GM19238 (cell line): Measurements from ENCODE around the gene NT5E.

ENCODE experiments used
- DNase-seq: peaks from one replicate; pipeline ENCODE4 v3.0.0; 2011; ENCODE audit warnings: low spot score; ENCODE audit not compliant: insufficient read length

NT5E gene

DNA sequence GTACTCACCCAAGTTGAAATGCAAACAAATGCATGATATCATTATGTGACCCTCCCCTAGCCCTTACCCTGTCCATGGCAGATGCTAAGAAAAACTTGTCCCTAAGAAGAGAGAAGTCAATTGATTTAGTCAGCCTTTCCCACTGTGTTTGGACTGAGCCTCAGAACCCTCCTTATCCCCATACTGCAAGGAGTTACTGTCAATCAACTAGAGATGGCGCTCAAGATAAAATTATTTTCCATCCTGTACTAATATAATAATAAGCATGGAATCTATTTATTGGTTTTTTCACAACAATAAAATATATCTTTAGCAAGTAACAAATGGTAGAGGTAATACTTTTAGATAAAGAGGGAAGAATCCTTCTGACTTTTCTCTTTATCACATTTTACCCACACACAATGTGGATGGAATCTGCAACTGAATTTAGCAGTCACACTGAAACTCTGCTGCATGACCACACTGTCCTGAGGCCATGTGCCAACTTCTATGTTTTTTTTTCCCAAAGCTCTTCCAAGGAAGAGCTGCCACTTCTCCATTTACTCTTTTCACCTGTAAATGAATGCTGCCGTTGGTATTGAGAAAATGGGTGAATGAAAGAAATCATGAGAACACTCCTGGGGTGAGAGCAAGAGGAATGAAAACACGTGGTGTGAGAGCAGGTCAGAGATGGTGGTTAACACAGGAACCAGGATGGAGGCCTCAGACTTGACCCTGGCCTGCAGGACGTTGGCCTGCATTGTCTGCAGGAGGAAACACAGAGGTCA is 10.5 kb downstream of the NT5E start:
- no peak for DNase-seq

DNA sequence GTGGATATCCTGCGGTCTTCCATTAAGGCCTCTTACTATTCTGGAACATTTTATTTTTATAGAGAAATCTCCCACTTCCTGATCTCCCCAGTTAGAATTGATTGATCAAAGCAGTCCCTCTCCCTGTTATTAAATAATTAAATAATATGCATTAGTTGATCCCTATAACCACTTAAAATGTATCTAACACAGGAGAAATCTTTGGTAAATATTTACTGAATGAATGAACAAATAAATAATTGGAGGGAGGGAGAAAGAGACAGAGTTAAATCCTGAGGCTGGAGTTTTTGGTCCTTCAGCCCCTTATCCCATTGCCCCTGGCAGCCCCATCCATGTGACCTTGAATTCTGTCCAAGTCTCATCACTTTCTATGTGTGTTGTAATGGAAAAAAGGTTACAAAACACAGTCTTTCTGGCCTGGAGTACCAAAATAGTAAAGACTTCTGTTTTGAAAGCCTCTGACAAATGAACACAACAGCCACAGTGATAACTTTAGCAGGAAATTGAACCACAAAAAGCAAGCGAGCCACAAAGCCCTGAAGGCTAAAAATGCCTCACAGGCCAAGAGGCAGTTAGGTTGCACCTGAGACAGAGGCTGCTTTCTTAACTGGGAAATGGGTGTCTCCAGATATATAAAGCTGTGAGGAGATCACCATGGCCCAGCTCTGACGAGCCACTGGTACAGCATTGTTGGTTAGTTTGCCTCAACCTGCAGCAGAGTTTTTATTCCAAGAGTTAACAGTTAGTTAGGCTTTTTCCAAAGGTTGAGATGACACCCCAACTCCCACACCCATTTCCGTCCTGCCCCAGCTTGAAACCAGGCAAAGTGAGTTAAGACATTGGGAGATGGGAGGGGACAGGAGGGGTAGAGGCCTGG is 11.3 kb downstream of the NT5E start:
- peak; percentile 15 for DNase-seq

DNA sequence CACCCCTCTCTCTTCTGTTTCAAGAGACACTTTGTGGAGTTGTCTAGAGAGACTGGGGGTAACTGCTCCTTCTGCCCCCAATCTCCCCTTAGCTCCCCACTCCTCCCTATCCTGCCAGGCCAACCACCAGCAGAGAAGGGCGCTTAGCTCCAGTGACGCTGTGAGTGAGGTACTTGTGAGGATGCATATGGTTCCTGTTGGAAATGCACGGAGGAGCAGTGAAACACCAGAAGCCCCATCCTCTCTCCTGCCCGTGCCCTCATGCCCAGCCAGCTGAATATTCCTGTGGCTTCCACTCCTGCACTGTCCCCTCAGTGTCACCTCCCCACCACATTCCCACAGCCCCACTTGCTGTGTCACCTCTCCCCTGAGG is 11.9 kb downstream of the NT5E start:
- no peak for DNase-seq

DNA sequence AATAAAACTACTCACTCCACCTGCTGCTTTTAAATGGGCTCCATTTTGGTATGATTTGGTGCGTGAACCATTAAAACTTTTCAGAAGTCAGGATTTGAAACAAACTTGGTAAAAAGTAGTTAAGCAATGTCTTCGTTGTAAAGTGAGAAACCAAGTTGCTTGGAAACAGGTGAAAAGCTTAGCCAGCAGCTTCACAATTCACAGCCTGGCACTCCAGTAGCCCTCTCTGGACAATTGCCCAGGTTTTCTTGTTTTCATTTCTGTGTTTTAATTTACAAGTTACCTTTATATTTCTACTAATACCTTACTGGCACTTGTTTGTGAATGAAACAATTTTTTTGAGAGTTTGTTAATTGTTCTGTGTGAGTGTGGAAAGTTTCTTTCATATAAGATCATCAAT is 12.8 kb downstream of the NT5E start:
- no peak for DNase-seq

DNA sequence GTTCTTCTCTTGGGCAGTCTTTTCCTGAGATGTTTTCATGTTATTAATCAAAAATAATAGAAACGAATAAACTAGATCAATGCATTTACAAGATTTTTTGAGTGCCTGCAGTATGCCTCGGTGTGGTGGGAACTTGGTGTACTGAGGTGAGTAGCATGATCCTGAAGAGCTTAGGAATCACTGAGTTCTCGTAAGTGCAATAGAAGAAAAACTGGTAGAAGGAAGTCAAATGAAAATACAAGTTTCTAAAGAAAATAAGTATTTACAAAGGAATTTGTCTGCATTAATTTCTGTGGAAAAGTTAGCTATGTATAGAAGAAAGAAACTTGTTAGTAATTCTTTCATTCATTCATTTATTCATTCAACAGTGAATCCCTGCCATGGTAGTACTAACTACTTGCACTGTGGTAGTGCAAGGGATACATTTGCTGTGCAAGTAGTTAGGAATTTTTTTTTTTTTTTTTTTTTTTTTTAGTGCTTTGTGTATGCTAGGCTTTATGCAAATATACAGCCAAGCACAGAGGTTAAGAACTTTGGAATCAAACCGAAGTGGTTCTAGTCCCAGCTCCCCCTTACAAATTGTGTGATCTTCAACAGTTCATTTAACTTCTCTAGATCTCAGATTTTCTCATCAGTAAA is 13.9 kb downstream of the NT5E start:
- DNase-seq, result no peak

DNA sequence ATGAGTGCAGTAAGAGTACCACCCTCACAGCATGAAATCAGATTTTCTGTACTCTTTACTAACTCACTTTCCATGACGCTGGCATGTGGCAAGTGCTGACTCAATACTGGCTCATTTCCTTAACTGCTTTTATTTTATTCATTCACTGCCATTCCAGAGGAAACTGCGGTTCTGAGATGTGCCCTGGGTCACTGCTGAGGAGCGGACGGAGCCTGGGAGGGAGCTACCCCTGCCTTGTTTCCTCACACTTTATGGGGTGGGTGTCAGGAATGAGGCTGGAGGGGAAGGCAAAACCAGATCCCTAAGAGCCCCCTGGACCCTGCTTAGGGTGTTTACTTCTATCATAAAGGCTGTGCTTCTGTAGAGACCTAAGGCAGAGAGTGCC is 14.4 kb downstream of the NT5E start:
- no peak for DNase-seq

DNA sequence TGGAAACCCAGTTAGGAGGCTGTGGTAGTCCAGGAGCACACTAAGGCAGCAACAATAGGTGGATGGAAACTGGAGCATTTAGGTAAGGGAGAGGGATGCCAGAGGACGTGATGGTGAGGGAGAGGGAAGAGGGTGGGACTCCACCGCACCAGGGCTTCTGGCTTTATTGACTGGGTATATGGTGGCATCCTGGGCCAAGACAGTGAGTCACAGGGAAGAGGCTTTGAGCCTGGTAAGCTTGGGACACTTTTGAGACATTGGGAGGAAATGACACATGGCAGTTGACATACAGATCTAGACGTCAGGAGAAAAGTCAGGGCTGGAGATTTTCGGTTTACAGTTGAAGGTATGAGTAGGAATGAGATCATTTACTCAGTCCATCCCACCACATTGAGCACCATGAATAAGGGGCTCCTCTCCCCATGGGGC is 14.9 kb downstream of the NT5E start:
- no peak for DNase-seq

DNA sequence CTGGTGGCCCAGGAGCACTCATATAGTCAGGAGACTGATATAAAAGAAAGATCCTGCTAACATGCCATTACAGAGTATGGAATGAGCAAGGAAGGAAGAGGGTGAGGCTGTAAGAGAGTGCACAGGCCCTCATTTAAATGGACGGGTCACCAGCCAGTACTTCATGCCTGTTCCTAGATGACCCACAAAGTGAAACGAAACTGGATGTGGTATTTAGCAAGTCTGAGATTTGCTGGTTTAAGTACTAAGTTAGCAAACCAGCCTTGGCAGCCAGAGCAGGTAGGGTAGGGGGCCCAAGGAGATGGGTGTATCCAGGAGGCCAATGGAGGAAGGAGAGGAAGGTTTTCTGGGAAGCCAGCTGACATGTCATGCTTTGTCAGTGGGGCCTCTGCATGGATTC is 15.9 kb downstream of the NT5E start:
- DNase-seq, result no peak

DNA sequence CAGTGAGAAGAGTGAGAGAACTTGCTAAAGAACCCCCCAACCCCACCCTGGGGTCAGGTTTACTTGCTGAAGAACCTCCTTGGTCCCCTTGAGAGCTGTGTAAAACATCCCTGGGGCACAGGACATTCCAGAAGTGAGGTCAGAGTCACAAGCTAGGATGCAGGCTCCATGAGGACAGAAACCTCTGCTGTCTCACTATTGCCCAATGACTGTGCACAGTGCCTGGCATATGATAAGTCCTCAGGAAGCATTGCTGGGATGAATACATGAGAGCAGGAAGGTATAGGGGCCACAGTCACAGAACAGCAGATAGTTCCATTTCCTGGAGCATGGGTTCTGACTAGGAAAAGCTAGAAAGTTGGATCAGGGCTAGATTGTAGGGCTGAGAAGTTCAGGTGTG is 18.4 kb downstream of the NT5E start:
- DNase-seq, result no peak

DNA sequence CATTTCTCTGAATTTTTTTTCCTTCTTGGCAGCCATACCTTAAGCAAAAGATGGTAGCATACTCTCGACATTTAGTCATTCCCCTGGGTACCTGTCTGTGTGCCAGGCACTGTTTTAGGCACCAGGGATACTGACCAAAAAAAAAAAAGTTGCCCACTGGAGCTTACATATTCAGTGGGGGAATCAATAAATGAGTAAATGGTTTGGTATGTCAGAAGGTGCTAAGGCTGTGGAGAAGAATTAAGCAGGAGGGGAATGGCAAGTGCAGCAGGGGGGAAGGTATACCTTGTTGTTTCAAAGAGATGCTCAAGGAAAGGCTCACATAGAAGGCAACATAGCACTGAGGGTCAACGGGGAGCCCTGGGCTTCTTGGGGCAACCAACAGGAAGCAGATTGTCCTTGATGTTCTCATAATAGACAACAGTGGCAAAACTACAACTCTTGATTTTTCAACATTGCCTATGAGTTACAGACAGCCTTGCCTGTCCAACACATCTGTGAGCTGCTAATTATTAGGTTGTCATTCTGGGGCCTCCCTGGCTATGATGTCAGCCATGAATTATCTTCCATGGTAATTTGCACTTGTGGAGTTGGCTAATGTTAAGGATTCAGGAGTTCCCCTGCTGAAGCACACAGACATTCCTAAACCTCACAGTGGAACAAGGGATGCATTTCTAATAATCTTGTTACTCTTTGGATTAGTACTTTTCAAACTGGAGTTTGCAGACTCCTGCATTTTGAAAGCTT is 19.6 kb downstream of the NT5E start:
- DNase-seq, result no peak

DNA sequence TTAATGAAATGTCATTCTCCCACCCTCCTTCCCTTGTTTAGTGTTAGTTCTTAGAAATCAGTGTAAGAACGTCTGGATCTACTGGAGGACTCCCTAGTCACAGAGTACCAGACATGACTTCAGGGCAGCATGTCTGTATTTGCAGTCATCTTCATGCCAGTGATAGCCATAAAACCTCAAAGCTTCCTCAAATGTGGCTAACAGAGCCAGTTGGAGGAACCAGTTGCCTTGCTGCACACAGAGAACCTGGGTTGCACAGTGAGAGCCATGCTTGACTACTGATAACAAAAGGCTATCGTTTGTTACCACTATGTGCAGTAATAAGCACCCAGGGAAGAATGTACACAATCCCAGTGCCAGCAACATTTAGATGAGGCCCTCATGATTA is 20.1 kb downstream of the NT5E start:
- DNase-seq, result no peak

DNA sequence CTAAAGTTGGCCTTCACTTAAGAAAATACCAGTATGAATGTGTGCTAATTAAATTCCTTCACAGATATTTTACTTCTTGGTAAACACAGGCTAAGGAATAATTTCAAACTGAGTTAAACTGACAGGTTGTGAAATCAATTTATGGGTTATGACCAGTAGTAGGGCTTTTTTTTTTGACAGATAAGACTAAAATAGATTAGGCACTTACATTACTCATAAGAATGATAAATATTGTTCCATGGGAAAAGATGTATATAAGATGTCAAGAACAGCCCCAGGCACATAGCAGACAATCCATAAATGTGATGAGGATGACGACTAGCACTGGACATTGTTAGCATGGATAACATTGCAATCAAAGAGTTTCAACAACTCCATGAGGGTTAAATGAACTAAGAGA is 22.9 kb downstream of the NT5E start:
- DNase-seq, result no peak

DNA sequence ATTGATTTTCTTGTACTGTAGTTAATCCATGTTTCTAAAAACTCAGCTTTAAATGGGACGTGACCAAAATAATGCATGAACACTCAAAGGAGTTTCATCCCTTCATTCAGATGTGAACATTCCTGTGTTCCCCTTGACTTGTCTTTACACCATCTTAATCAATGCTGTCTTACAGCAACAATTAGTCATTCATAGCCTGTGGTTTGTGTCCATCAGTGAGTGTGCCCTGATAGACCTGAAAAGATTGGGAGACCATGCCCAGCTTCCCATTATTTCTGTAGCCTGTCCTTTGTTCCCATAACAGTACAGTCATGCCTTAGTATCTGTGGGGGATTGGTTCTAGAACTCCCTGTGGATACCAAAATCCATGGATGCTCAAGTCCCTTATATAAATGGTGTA is 23.9 kb downstream of the NT5E start:
- DNase-seq, result no peak

DNA sequence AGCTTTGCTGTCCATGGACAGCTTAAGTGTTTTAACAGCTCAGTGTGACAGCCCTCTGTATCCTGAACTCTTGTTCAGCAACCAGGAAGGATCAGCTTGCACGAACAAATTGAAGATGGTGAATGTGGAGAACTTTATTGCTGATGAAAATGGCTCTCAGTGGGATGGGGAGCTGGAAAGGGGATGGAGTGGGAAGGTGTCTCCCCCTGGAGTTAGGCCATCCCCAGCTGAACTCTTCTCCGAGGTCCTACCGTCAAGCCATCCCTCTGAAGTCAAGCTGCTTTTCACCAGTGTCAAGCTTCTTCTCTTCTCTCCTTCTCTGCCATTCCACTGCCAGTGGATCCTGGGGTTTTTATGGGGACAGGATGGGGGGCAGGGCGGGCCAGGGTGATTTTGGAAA is 26.6 kb downstream of the NT5E start:
- no peak for DNase-seq

DNA sequence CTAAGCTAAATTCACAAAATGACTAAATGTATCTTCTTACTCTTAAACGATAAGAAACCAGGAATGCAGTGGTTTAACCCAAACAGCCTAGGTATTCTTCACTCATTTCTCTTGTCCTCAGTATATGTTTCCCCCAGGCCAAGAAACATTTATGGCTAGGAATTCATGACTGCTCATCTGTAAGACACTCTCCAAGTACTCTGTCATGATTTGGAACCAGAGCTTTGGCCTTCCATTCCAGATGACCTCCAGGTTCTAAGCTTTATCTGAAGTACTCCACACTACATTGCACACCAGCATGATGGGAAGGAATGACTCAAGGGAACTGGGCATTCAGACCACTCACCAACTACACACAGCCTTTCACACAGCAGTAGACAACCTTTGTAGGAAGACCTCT is 29.3 kb downstream of the NT5E start:
- no peak for DNase-seq

DNA sequence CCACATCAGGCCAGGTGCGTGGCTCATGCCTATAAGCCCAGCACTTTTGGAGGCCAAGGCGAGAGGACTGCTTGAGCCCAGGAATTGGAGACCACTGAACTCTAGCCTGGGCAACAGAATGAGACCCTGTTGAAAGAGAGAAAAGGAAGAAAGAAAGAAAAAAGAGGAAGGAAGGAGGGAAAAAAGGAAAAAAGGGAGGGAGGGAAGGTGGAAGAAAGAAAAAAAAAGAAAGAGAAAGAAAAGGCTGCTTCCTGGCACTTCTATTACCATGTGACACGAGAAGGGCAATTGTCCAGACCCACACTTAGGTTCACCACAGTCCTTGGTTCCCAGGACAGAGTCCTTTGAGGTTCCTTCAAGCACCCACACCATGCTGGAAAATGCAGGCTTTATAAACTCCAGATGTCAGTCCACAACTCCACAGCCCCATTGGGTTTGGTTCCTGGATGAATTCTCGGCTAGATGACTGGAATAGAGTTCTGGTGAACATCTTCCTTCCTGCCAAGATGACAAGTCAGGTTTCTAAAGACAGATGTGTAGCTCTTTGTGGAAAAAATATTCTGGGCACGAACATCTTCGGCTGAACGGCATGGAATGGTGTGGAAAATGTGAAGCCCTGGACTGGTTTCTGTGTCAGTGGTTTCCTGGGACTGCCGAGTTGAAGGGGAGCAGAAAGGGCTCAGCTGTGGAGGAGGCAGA is 32.5 kb downstream of the NT5E start:
- no peak for DNase-seq

DNA sequence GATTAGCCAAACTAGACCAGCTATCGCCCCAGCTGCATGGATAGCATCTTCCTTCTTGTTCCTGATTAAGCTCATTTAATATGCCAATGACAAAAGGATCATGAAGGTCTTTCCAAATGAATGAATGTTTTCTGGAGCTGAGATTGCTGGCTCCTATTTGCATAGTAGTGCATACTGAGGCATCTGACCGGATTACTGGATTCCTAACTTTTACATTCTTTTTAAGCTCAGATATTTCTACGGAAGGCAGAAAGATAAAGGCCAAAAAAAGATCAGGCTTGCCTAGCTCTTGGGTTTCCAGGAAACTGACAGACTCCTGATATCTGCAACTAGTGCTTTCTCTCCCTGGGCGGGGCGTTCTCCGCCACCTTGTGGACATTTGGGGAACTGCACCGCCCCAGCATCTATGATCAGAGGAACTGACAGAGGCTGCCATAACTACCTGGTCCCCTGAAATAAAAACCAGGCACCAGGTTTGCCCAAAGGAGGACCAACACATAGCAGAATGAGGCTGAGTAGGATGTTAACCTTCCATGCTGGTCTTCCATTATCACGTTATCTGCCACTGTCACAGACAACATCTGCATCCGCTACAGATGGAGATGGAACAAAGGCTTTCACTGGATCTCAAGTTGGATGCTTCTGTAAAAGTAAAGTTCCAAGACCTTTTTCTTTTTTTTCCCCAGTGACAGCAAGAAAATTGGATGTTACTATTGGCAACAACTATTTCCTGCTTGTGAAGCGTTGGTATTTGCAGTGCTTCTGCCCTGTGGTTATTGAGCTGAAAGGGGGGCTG is 33.2 kb downstream of the NT5E start:
- DNase-seq, result peak; percentile 39

DNA sequence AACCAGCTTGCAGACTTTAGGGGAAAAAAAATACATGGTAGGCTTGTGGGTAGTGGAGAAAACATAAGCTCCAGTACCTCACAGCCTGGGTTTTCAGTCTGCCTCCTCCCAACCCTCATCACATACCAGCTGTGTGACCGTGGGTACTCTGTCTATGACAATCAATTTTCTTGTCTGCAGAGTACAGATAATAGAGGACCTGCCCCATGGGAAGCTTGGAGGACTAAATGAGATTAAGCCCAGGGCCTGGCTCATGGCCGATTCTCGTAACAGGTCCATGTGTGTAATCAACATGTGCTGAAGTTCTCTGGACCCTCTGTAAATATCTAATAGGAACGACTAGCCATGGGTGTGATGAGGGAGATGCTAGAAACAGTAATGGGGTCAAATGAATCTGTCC is 34.0 kb downstream of the NT5E start:
- no peak for DNase-seq

DNA sequence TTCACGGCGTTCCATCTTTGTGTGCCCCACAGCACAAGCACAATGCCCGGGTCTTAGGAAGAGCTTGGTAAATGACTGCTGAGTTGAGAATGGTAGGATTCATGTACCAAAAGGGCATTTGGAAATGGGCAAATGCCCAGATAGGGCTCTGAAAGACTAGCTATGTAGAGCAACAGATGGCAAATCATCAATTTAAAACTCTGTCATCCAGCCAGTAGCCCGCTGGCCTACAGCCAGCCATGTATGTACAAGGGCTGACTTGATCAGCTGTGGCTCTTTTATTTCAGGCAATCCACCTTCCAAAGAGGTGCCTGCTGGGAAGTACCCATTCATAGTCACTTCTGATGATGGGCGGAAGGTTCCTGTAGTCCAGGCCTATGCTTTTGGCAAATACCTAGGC is 35.1 kb downstream of the NT5E start:
- no peak for DNase-seq

DNA sequence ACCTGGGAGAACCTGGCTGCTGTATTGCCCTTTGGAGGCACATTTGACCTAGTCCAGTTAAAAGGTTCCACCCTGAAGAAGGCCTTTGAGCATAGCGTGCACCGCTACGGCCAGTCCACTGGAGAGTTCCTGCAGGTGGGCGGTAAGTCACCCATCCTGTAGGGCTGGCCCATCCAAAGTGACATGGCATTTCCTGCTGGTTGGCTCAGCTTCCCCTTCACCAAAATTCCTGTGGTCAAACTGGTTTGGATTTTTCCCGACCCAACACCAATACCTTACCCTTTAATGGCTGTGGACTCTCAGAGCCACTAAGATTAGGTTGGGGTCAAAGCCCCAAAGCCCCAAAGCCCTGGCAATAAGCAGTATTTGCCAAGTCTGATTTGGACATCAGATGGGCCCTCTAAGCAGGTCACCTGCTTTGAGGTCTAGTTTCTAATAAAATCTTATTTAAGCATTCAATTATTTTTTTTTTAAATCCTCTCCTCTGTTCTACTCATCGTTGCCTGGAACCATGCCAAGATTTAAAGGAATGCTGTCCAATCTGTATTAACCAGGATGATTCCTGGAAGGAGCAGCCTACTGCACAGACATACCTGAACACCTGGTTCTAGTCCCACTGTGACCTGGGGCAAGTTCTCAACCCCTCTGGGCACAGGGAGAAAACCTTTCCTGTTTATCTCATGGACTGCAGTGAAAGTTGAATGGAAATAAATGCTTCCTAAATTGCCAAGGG is 40.8 kb downstream of the NT5E start:
- DNase-seq, result no peak
